CD4-positive, alpha-beta T cell treated with Interleukin-17A for 4 hours (primary cell): ENCODE measurements around the gene GPR17.

Experiments
- DNase-seq: peaks from one replicate; pipeline ENCODE4 v3.0.0-alpha.2; 2020; ENCODE audit warnings: mixed read lengths

GPR17 gene

GRCh38 chr2:127643439-127644065 is 2.4 kb upstream of the GPR17 start:
- no peak for DNase-seq

GRCh38 chr2:127644066-127645025 is 1.6 kb upstream of the GPR17 start:
- DNase-seq = no peak

GRCh38 chr2:127645026-127645394 is 943 bp upstream of the GPR17 start:
- DNase-seq = no peak

- DNase-seq = peak; percentile 2
Measured at GRCh38 chr2:127646487-127647241, 711 bp downstream of the GPR17 start.

GRCh38 chr2:127647242-127648190 is 1.6 kb downstream of the GPR17 start:
- no peak for DNase-seq

GRCh38 chr2:127648321-127648720 is 2.4 kb downstream of the GPR17 start:
- DNase-seq = no peak

- DNase-seq = peak; percentile 60
Measured at GRCh38 chr2:127649100-127649611, 3.2 kb downstream of the GPR17 start.

- peak; percentile 97 for DNase-seq
Measured at GRCh38 chr2:127649684-127650040, 3.7 kb downstream of the GPR17 start.

GRCh38 chr2:127650041-127650784 is 4.3 kb downstream of the GPR17 start:
- DNase-seq = no peak

- no peak for DNase-seq
Measured at GRCh38 chr2:127650785-127651380, 4.9 kb downstream of the GPR17 start.

- no peak for DNase-seq
Measured at GRCh38 chr2:127651381-127651809, 5.4 kb downstream of the GPR17 start.

GRCh38 chr2:127651971-127652550 is 6.1 kb downstream of the GPR17 start:
- DNase-seq = no peak

- DNase-seq = no peak
Measured at GRCh38 chr2:127652786-127653357, 6.9 kb downstream of the GPR17 start.

GRCh38 chr2:127653421-127654083 is 7.6 kb downstream of the GPR17 start:
- DNase-seq = no peak

- DNase-seq = peak; percentile 0
Measured at GRCh38 chr2:127654084-127654837, 8.3 kb downstream of the GPR17 start.

GRCh38 chr2:127654838-127655175 is 8.9 kb downstream of the GPR17 start:
- DNase-seq = no peak

GRCh38 chr2:127655209-127656073 is 9.5 kb downstream of the GPR17 start:
- DNase-seq = no peak
